HepG2 (cell line): Measurements from ENCODE around the gene TFEB. TPM values are rescaled to one million over a fixed set of nuclear protein-coding genes. Genes with fewer than 3 reads are reported as not detected.

Experiments
- CC2D1A ChIP-seq: sonication (generic); formaldehyde crosslinking; IDR thresholded peaks from 2 replicates; pipeline ENCODE4 v1.8.1; 2023; ENCODE audit warnings: mild to moderate bottlenecking, missing genetic modification reagents
- CHD4 ChIP-seq: fragments of 200-600 bp; sonication (generic); IDR thresholded peaks from 2 replicates; pipeline ENCODE4 v1.7.0; 2017; ENCODE audit warnings: mild to moderate bottlenecking, low read length, borderline replicate concordance
- DNMT3B ChIP-seq: conservative IDR thresholded peaks from 2 replicates; pipeline ENCODE4 v1.6.1; 2016; ENCODE audit warnings: missing biosample characterization, control low read depth
- DZIP1 ChIP-seq: sonication (generic); formaldehyde crosslinking; IDR thresholded peaks from 2 replicates; pipeline ENCODE4 v1.5.0; 2020; ENCODE audit warnings: mild to moderate bottlenecking, missing genetic modification reagents
- ELF1 ChIP-seq: sonication (generic); formaldehyde crosslinking; IDR thresholded peaks from 2 replicates; pipeline ENCODE4 v1.4.0; 2020; ENCODE audit warnings: missing genetic modification reagents
- ELK4 ChIP-seq: sonication (generic); formaldehyde crosslinking; IDR thresholded peaks from 2 replicates; pipeline ENCODE4 v1.9.0; 2021; ENCODE audit warnings: missing genetic modification reagents, borderline replicate concordance
- HNRNPK ChIP-seq: fragments of 200-400 bp; formaldehyde crosslinking; IDR thresholded peaks from 2 replicates; pipeline ENCODE4 v1.6.1; 2018; ENCODE audit warnings: low read length, low read depth, moderate library complexity, mild to moderate bottlenecking; ENCODE audit not compliant: poor library complexity, severe bottlenecking
- HOXA7 ChIP-seq: sonication (generic); formaldehyde crosslinking; IDR thresholded peaks from 2 replicates; pipeline ENCODE4 v1.8.1; 2022; ENCODE audit warnings: mild to moderate bottlenecking, missing genetic modification reagents, moderate library complexity
- KLF12 ChIP-seq: sonication (generic); formaldehyde crosslinking; IDR thresholded peaks from 2 replicates; pipeline ENCODE4 v1.4.0; 2020; ENCODE audit warnings: missing genetic modification reagents, borderline replicate concordance
- KLF15 ChIP-seq: sonication (generic); formaldehyde crosslinking; IDR thresholded peaks from 2 replicates; pipeline ENCODE4 v1.8.1; 2023; ENCODE audit warnings: borderline replicate concordance, mild to moderate bottlenecking, inconsistent platforms, missing genetic modification reagents, mixed read lengths
- KLF16 ChIP-seq, 2 experiments: sonication (generic) in 1 of 2; formaldehyde crosslinking in 1 of 2; IDR thresholded peaks; 2 replicates each; pipeline versions ENCODE4 v1.6.1 to v1.8.0; 2016 to 2023; ENCODE audit warnings: missing genetic modification reagents in 2 of 2, missing compliant biosample characterization in 1 of 2
- MTERF4 ChIP-seq: sonication (generic); formaldehyde crosslinking; IDR thresholded peaks from 2 replicates; pipeline ENCODE4 v1.8.0; 2023; ENCODE audit warnings: mild to moderate bottlenecking, missing genetic modification reagents
- RBM39 ChIP-seq: fragments of 200-400 bp; formaldehyde crosslinking; IDR thresholded peaks from one replicate; pipeline ENCODE4 v1.6.1; 2018; ENCODE audit warnings: antibody characterized with exemption, mild to moderate bottlenecking, low read depth, low read length; ENCODE audit not compliant: poor library complexity, severe bottlenecking
- SCMH1 ChIP-seq: sonication (generic); formaldehyde crosslinking; IDR thresholded peaks from 2 replicates; pipeline ENCODE4 v1.9.0; 2021; ENCODE audit warnings: missing genetic modification reagents, mild to moderate bottlenecking, borderline replicate concordance
- SP5 ChIP-seq: IDR thresholded peaks from 2 replicates; pipeline ENCODE4 v1.6.1; 2016; ENCODE audit warnings: low read depth, borderline replicate concordance
- TEF ChIP-seq: sonication (generic); formaldehyde crosslinking; IDR thresholded peaks from 2 replicates; pipeline ENCODE4 v1.5.0; 2020; ENCODE audit warnings: missing genetic modification reagents
- ZNF20 ChIP-seq: sonication (generic); formaldehyde crosslinking; IDR thresholded peaks from 2 replicates; pipeline ENCODE4 v1.4.0; 2020; ENCODE audit warnings: mild to moderate bottlenecking, moderate library complexity, missing genetic modification reagents
- ZNF224 ChIP-seq: sonication (generic); formaldehyde crosslinking; IDR thresholded peaks from 2 replicates; pipeline ENCODE4 v1.5.0; 2020; ENCODE audit warnings: mild to moderate bottlenecking, missing genetic modification reagents
- ZNF232 ChIP-seq: sonication (generic); formaldehyde crosslinking; IDR thresholded peaks from 2 replicates; pipeline ENCODE4 v1.4.0; 2020; ENCODE audit warnings: missing genetic modification reagents, borderline replicate concordance
- ZNF547 ChIP-seq: sonication (generic); formaldehyde crosslinking; IDR thresholded peaks from 2 replicates; pipeline ENCODE4 v1.5.1; 2020; ENCODE audit warnings: mild to moderate bottlenecking, missing genetic modification reagents
- ZNF597 ChIP-seq: sonication (generic); formaldehyde crosslinking; IDR thresholded peaks from 2 replicates; pipeline ENCODE4 v1.5.0; 2020; ENCODE audit warnings: missing genetic modification reagents
- ZNF616 ChIP-seq: sonication (generic); formaldehyde crosslinking; IDR thresholded peaks from 2 replicates; pipeline ENCODE4 v1.5.0; 2020; ENCODE audit warnings: low read depth, mild to moderate bottlenecking, missing genetic modification reagents
- polyA plus RNA-seq, 8 experiments: library from polyadenylated mRNA; depleted of rRNA in 3 of 8; stranded (reverse) in 7 of 8; unstranded in 1 of 8; fragments of >200 nt; fragmentation: Illumina TruSeq in 4 of 8; extraction: Trizol in 4 of 8; gene quantifications; 2 replicates each; pipeline versions ENCODE4 v1.2.1 to v1.2.3, GENCODE V29; 2011 to 2016; ENCODE audit warnings: low read depth in 4 of 8, missing spikeins in 1 of 8, mixed read lengths in 1 of 8; ENCODE audit not compliant: insufficient read depth in 1 of 8
- total RNA-seq, 5 experiments: library from RNA; depleted of rRNA; stranded (reverse); fragments of >200 nt; fragmentation: Illumina TruSeq; extraction: Trizol; gene quantifications; 2 replicates each; pipeline ENCODE4 v1.2.3, GENCODE V29; 2016; ENCODE audit warnings: low read depth in 1 of 5

TFEB gene
- total and polyA plus RNA-seq, 2 of the 13 experiments (the other 11 are each of a cell fraction or from before 2014, with no cell fraction given) = 13.3 to 18.7 TPM

- no peak for TF ChIP-seq ZNF20 (CRISPR knock-in tag)
- TF ChIP-seq HOXA7 (CRISPR knock-in tag) = no peak
- TF ChIP-seq SP5 = no peak; the same call in 1 of the 2 replicates
- no peak for TF ChIP-seq KLF15 (CRISPR knock-in tag)
- TF ChIP-seq ZNF616 (CRISPR knock-in tag) = no peak
- no peak for TF ChIP-seq KLF12 (CRISPR knock-in tag)
- TF ChIP-seq KLF16 (CRISPR knock-in tag; IDR thresholded peaks at IDR 0.05) = peak in 1 of 2 experiments; percentile 43; a peak in 1 of 4 replicates
- TF ChIP-seq DZIP1 (CRISPR knock-in tag) = no peak
- 0 out of 2 replicates have a peak, but pooled peaks have one; percentile 12 for TF ChIP-seq CC2D1A (CRISPR knock-in tag)
- peak; percentile 64; the same call in 1 of the 2 replicates for TF ChIP-seq ZNF224 (CRISPR knock-in tag)
- TF ChIP-seq RBM39 = peak; percentile 28
- no peak for TF ChIP-seq SCMH1 (CRISPR knock-in tag)
- TF ChIP-seq ZNF232 (CRISPR knock-in tag) = no peak
- TF ChIP-seq HNRNPK = no peak
- no peak for TF ChIP-seq ZNF597
- no peak for TF ChIP-seq ELK4 (CRISPR knock-in tag)
- no peak for TF ChIP-seq TEF
- no peak for TF ChIP-seq CHD4
- TF ChIP-seq ELF1 = peak; percentile 59; the same call in 1 of the 2 replicates
- no peak for TF ChIP-seq DNMT3B (CRISPR knock-in tag)
- TF ChIP-seq ZNF547 (CRISPR knock-in tag) = no peak
- TF ChIP-seq MTERF4 (CRISPR knock-in tag) = peak; percentile 56; the same call in 1 of the 2 replicates
Measured at GRCh38 chr6:41741625-41742490, 6.5 kb upstream of the TFEB start (continued).
